Right atrium auricular region (tissue), 2 donors: ENCODE data around the gene ARHGEF10L. TPM values are rescaled to one million over a fixed set of nuclear protein-coding genes. Genes with fewer than 3 reads are reported as not detected.

Experiments used
- DNase-seq: peaks from one replicate; pipeline ENCODE4 v3.0.0-alpha.2; 2019; ENCODE audit warnings: low spot score
- H3K27ac ChIP-seq, 2 donors: fragments of 200-600 bp; sonication (generic); 1 replicate in 1 of 2; 2 replicates in 1 of 2; pipeline ENCODE4 v1.5.1; 2016 to 2019
- H3K27me3 ChIP-seq, 2 donors: fragments of 200-600 bp; sonication (generic); one replicate each; pipeline versions ENCODE4 v1.5.1 to v1.6.0; 2017 to 2019
- H3K36me3 ChIP-seq: fragments of 200-600 bp; sonication (generic); one replicate; pipeline ENCODE4 v1.5.1; 2016
- H3K4me1 ChIP-seq, 2 donors: fragments of 200-600 bp; sonication (generic); one replicate each; pipeline versions ENCODE4 v1.5.1 to v1.6.0; 2017 to 2019
- H3K4me3 ChIP-seq, 2 donors: fragments of 200-600 bp; sonication (generic); 1 replicate in 1 of 2; 2 replicates in 1 of 2; pipeline ENCODE4 v1.5.1; 2017 to 2019; ENCODE audit warnings: mild to moderate bottlenecking in 1 of 2, moderate library complexity in 1 of 2
- H3K9me3 ChIP-seq, 2 donors: fragments of 200-600 bp; sonication (generic); one replicate each; pipeline ENCODE4 v1.5.1; 2019
- CTCF ChIP-seq, 2 donors: fragments of 200-600 bp; sonication (generic); IDR thresholded peaks; one replicate each; pipeline ENCODE4 v1.5.1; 2019; ENCODE audit warnings: antibody characterized with exemption in 2 of 2
- total RNA-seq, 2 donors: library from RNA; depleted of rRNA; stranded (reverse); fragments of >200 nt; gene quantifications; one replicate each; pipeline ENCODE4 v1.1.0, GENCODE V29; 2016

The ARHGEF10L gene
- total RNA-seq, 2 donors from 2014 or later: 49.3 to 52.2 TPM

GRCh38 chr1:17617787-17618557 lies 78.5 kb downstream of the ARHGEF10L start:
- H3K36me3 ChIP-seq: peaks cover 26% of the 10 kb centered on the region
- peak overlapping the region; percentile 93 to 96 for H3K27ac ChIP-seq
- H3K4me1 ChIP-seq: peaks cover 0 to 36% of the 10 kb centered on the region in 2 donors
- TF ChIP-seq CTCF (IDR thresholded peaks at IDR 0.05): peak in 1 of 2 donors; percentile 16
- H3K4me3 ChIP-seq: peak overlapping the region; percentile 47 to 51
- no peaks in the 10 kb centered on the region for H3K9me3 ChIP-seq
- DNase-seq: peak; percentile 77
- H3K27me3 ChIP-seq: no peaks in the 10 kb centered on the region

- no peak for DNase-seq
- no peak for TF ChIP-seq CTCF (IDR thresholded peaks at IDR 0.05)
- H3K9me3 ChIP-seq: no peaks in the 10 kb centered on the region
- H3K4me3 ChIP-seq: peak overlapping the region; percentile 47 to 51
- peak overlapping the region; percentile 93 to 96 for H3K27ac ChIP-seq
- peaks cover 0 to 41% of the 10 kb centered on the region in 2 donors for H3K4me1 ChIP-seq
- no peaks in the 10 kb centered on the region for H3K27me3 ChIP-seq
- peaks cover 26% of the 10 kb centered on the region for H3K36me3 ChIP-seq
Observed at GRCh38 chr1:17618558-17619247, 79.2 kb downstream of the ARHGEF10L start.

- TF ChIP-seq CTCF (IDR thresholded peaks at IDR 0.05): no peak
- Histone ChIP-seq H3K4me1 (peaks cover 0 to 57% of the 10 kb centered on the region in 2 donors), H3K27ac (peak overlapping the region; percentile 93 to 96), H3K27me3 (no peaks in the 10 kb centered on the region), H3K4me3 (peak overlapping the region in 1 of 2 donors; percentile 10), H3K36me3 (peaks cover 30% of the 10 kb centered on the region), H3K9me3 (no peaks in the 10 kb centered on the region)
- DNase-seq: no peak
Observed at GRCh38 chr1:17620448-17620847, 81.0 kb downstream of the ARHGEF10L start.

GRCh38 chr1:17621691-17622090 lies 82.2 kb downstream of the ARHGEF10L start:
- no peaks in the 10 kb centered on the region for H3K27me3 ChIP-seq
- DNase-seq: no peak
- no peak overlapping the region for H3K4me3 ChIP-seq
- no peak for TF ChIP-seq CTCF (IDR thresholded peaks at IDR 0.05)
- no peaks in the 10 kb centered on the region for H3K9me3 ChIP-seq
- H3K27ac ChIP-seq: peak overlapping the region in 1 of 2 donors; percentile 93
- peaks cover 0 to 60% of the 10 kb centered on the region in 2 donors for H3K4me1 ChIP-seq
- H3K36me3 ChIP-seq: peaks cover 43% of the 10 kb centered on the region

- H3K4me1 ChIP-seq: peaks cover 0 to 53% of the 10 kb centered on the region in 2 donors
- H3K27ac ChIP-seq: peak overlapping the region; percentile 89 to 93
- no peak for TF ChIP-seq CTCF (IDR thresholded peaks at IDR 0.05)
Observed at GRCh38 chr1:17622823-17623222, 83.3 kb downstream of the ARHGEF10L start.

More at GRCh38 chr1:17622823-17623222, 83.3 kb downstream of the ARHGEF10L start:
- no peak overlapping the region for H3K4me3 ChIP-seq
- no peaks in the 10 kb centered on the region for H3K27me3 ChIP-seq
- DNase-seq: no peak
- peaks cover 54% of the 10 kb centered on the region for H3K36me3 ChIP-seq
- H3K9me3 ChIP-seq: no peaks in the 10 kb centered on the region
